H7 (cell line): ENCODE results near the gene FOXA3. TPM values are rescaled to one million over a fixed set of nuclear protein-coding genes. Genes with fewer than 3 reads are reported as not detected.

Source experiments
- DNase-seq: peaks from one replicate; pipeline ENCODE4 v3.0.0; 2012
- H3K27me3 ChIP-seq: 2 replicates; pipeline ENCODE4 v1.6.0; 2011; ENCODE audit warnings: mild to moderate bottlenecking, low read length; ENCODE audit not compliant: control insufficient read depth, insufficient read depth
- H3K36me3 ChIP-seq: replicated peaks from 2 replicates; pipeline ENCODE4 v1.5.1; 2011; ENCODE audit warnings: low read length; ENCODE audit not compliant: control insufficient read depth, insufficient read depth
- H3K4me3 ChIP-seq: 2 replicates; pipeline ENCODE4 v1.5.1; 2011; ENCODE audit warnings: low read depth, mild to moderate bottlenecking, control low read depth, low read length, moderate library complexity; ENCODE audit not compliant: insufficient read depth
- total RNA-seq: library from RNA; depleted of rRNA; stranded (reverse); fragments of >200 nt; shearing (Covaris generic); gene quantifications from 2 replicates; pipeline ENCODE4 v1.2.3, GENCODE V29; 2014

Gene FOXA3
- total RNA-seq, 1 experiment from 2014 or later: 15.1 TPM

DNA sequence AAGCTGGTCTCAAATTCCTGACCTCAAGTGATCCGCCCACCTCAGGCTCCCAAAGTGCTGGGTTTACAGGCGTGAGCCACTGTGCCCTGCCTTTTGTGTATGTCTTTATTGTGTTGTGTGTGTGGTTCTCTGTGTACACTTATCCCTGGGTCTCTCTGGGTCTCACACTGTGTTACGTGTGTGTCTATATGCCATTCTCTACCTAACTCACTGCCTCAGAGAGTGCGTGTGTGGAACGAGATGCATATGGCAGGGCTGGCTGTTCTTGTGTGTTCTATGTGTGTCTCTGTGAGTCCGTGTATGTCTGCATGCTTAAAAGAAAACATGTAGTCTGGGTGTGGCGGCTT is 10.5 kb downstream of the FOXA3 start:
- Histone ChIP-seq H3K4me3 (no peak overlapping the region), H3K27me3 (no peaks in the 10 kb centered on the region)

DNA sequence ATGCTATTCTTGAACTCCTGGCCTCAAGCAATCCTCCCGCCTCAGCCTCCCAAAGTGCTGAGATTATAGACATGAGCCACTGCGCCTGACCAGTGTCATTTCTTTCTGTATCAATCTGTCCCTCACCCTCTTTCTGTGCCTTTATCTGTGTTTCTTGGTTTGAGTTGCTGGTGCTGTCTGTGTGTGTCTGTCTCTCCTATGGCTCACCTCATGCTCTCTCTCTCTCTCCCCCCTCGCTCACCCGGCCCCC is 12.0 kb downstream of the FOXA3 start:
- DNase-seq: no peak
- Histone ChIP-seq H3K27me3 (no peaks in the 10 kb centered on the region), H3K36me3 (peaks cover 2% of the 10 kb centered on the region), H3K4me3 (peak overlapping the region; percentile 32; the same call in 1 of the 2 replicates)

More for the DNA sequence above, 10.5 kb downstream of the FOXA3 start:
- H3K36me3 ChIP-seq: peaks cover 2% of the 10 kb centered on the region
- peak; percentile 22 for DNase-seq

DNA sequence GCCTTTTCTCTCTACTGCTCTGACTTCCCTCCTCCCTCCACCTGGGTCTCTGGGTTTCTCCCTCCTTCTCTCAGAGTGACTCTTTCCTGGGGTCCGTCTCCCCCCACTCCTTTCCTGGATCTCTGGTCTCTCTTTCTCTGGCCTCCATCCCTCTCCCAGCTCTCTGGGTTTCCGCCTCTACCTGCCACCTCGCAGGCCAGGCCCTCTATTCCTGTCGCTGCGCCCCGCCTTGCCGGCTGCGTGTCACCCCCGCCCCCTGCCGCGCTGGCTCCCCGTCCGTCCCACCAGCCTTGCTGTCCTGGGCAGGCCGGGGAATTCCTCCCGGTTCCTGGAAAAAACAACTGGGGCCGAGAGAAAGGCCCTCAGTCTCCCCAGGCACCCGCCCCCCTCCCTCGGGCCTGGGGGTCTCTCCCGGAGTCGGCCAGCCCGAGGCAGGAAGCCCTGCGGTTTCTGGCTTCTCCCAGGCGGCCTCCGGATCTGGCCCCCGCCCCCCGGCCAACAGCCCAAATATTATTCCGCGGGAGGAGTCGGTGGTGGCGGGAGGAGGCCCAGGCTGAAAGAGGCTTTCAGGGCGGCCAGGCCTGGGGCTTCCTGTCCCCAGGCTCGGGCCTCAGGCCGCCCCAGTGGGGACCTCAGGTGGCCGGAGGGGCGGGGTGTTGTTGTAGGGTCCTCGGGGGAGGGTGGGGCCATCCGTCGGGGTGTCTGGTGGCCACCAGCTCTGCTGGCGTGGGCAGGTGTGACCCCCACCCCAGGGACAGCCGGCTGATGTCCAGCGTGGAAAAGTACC is 12.5 kb downstream of the FOXA3 start:
- peaks cover 2% of the 10 kb centered on the region for H3K36me3 ChIP-seq
- H3K27me3 ChIP-seq: no peaks in the 10 kb centered on the region
- H3K4me3 ChIP-seq: peak overlapping the region; percentile 32
- peak; percentile 87 for DNase-seq

DNA sequence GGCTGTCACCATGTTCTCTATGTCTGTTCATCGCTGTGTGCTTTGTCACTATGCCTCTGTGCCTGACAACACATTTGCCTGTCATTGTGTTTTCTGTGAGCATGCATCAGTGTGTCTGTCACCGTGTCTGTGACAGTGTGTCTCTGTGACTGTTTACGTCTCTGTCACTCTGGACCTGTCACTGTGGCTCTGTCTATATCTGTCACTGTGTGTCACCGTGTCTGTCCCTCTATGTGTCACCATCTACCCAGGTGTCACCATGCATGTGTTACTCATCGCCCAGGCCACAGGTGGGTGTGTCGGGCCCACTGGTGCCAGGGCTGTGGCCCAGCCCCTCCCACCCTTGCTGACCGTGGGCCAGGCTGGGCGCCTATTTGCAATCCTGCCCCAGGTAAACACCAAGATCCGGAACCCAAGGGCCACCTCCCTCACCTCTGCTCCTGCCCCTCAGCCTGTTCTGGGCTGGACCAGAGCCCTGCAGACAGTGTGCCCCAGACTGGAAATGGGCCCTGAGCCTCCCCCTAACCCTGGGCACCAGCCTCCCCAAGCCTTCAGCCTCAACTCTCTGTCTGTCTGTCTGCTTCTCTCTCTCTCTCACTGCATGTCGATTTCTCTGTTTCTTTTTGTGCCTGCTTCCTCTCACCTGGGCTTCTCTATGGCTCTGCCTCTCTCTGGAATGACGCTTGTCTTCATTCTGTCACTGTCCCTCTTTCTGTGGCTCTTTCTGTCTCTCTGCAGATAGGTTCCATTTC is 14.1 kb downstream of the FOXA3 start:
- Histone ChIP-seq H3K36me3 (no peaks in the 10 kb centered on the region), H3K4me3 (no peak overlapping the region), H3K27me3 (no peaks in the 10 kb centered on the region)
- peak; percentile 45 for DNase-seq

DNA sequence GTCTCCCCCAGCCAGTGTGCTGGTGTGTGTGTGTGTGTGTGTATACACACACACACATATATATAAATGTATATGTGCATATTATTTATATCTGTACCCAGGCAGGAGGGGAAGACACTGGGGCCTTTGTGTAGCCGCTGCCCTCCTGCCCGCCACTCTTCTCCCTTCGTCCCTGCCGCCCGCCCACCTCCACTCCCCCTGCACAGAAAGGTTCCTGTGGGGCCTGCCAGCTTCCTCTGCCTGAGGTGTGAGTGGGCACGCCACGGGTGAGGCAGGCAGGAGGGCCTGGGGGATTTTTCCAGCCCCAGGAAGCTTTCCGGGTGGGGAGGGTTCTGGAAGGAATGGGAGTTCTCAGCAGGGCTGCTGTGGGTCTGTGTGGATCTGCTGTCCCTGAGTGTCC is 14.9 kb downstream of the FOXA3 start:
- H3K27me3 ChIP-seq: no peaks in the 10 kb centered on the region

DNA sequence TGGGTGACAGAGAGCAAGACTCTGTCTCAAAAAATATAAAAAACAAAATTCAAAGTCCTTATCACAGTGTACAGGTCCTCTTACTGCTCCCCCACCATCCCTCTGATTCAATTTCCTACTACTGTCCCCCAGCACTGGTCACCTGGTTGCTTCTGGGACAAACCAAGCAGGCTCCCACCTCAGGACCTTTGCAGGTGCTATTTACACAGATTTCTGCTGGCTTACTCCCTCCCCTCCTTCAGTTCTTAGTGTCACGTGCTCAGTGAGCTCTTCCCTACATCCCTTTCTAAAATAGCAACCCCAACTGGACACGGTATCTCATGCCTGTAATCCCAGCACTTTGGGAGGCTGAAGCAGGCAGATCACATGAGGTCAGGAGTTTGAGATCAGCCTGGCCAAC is 15.8 kb downstream of the FOXA3 start:
- Histone ChIP-seq H3K27me3 (no peaks in the 10 kb centered on the region), H3K36me3 (no peaks in the 10 kb centered on the region), H3K4me3 (no peak overlapping the region)
- peak; percentile 7 for DNase-seq

More for the DNA sequence above, 14.9 kb downstream of the FOXA3 start:
- DNase-seq: peak; percentile 33
- Histone ChIP-seq H3K36me3 (no peaks in the 10 kb centered on the region), H3K4me3 (no peak overlapping the region)

DNA sequence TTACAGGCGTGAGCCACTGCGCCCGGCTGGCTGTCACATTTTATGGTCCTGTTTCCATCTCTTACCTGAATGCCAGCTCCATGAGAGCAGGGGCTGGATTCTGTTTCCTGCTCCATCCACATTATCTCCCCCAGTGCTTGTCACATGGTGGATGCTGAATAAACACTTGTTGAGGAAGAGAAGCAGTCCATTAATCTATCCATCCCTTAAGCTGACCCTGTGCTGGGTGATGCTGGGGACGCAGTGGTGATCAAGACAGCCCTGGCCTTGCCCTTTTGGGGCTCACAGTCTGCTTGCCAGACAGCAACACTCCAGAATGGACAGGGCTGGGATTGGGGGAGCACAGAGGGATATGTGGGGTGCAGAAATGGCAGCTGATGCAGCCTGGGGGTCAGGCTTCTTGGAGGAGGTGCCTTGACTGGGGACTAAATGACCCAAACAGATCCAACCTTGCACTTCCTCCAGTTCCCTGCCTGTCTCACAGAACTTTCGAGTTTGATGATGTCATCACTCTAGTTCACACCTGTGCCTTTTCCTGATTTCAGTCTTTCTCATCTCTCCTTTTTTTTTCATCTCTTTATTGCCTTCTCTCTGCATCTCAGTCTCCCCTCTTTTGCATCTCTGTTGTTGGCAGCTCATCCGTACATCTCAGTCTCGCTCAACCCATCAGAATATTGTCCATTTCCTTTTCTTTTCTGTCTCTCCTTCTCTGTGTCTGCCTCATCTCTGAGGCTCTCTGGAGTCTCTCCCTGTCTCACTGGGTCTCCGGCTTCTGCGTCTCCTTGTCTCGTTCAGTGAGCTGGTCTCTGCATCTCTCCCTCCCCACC is 17.2 kb downstream of the FOXA3 start:
- no peaks in the 10 kb centered on the region for H3K27me3 ChIP-seq
- H3K36me3 ChIP-seq: no peaks in the 10 kb centered on the region
- DNase-seq: peak; percentile 28
- no peak overlapping the region for H3K4me3 ChIP-seq

DNA sequence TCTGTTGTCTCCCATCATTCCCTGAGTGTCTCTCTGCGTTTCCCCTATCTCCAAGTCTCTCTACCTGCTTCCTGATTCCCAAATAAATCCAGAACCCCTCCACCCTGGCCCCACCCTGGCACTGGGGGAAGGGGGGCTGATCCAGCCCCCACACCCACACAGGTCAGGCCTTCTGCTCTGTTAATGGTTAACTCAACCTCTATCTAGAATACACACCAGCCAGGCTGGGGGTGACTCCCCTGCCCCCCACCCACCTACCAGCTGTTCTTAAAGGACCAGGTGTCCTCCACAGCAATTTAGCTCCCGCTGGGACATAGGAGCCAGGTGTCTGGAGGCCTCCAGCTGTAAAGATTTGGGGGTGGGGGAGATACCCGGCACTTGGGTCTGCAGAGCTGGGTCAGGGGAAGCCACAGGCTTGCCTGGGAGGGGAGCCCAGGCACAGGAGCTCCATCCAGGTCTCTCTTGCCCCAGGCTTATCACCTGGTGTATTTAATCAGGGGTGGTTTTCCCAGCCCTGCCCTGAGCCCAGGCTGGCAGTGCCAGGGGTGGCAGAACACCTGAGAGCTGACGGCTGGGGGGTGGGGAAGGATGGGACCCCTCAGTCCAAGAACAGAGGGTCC is 17.9 kb downstream of the FOXA3 start:
- peak overlapping the region; percentile 55 for H3K4me3 ChIP-seq
- DNase-seq: peak; percentile 80
- H3K27me3 ChIP-seq: no peaks in the 10 kb centered on the region
- H3K36me3 ChIP-seq: no peaks in the 10 kb centered on the region

DNA sequence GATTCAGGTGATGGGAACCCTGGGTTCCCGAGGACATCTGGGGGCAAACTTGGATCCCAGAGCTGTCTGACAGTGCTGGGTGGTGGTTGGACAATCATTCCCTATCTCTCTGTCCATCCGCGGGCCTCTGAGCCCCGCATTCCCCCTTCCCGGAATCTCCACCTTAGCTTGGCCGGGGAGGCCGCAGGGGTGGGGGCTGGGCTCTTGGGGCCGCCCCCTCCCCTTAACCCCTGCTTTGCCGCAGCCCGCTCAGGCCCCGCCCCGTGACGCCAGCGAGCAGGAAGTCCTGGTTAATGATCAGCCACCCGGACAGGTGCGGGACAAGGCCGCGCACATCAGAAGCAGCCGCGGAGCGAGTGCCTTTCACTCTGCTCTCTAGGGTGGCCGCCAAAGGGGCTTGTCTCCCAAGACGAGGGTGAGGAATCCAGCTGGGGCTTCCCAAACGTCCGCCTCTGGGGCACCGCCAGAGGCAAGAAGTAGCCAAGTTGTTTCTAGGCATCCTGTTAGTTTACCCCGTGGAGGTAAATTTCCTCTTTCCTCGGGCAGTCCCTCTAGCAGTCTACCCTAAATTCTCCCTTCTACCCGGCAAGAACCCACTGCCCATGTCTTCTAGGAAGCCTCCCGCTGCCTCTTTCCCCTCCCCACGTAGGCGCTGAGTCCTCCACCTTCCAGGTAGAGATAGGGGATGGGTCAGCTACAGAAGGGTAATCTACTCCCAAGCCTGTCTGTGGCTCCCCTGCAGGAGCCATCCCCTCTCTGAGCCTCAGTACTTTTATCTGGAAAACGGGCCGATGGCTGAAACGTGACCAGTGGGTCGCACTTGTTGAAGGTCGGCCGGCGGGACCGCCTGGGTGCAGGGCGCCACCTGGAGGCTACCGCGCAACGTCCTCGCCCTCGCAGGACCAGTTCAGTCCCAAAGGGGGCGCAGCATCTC is 18.8 kb downstream of the FOXA3 start:
- H3K4me3 ChIP-seq: peak overlapping the region; percentile 55
- H3K36me3 ChIP-seq: no peaks in the 10 kb centered on the region
- no peaks in the 10 kb centered on the region for H3K27me3 ChIP-seq
- DNase-seq: peak; percentile 98

DNA sequence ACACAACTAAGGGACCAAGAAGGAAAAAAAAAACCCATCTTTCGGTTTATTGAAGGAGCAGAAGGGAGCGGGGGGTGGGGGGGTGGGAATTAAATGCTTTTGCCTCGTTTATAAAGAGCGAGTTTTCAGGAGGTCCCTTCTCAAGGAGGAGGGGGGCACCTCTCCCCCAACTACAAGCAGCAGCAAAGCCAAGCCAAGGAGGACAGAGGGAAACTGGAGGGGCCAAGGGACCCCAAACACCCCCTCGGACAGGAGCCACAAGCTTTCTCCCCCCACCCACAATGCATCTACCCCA is 19.4 kb downstream of the FOXA3 start:
- H3K27me3 ChIP-seq: no peaks in the 10 kb centered on the region
- DNase-seq: no peak
- H3K4me3 ChIP-seq: no peak overlapping the region
- H3K36me3 ChIP-seq: no peaks in the 10 kb centered on the region

DNA sequence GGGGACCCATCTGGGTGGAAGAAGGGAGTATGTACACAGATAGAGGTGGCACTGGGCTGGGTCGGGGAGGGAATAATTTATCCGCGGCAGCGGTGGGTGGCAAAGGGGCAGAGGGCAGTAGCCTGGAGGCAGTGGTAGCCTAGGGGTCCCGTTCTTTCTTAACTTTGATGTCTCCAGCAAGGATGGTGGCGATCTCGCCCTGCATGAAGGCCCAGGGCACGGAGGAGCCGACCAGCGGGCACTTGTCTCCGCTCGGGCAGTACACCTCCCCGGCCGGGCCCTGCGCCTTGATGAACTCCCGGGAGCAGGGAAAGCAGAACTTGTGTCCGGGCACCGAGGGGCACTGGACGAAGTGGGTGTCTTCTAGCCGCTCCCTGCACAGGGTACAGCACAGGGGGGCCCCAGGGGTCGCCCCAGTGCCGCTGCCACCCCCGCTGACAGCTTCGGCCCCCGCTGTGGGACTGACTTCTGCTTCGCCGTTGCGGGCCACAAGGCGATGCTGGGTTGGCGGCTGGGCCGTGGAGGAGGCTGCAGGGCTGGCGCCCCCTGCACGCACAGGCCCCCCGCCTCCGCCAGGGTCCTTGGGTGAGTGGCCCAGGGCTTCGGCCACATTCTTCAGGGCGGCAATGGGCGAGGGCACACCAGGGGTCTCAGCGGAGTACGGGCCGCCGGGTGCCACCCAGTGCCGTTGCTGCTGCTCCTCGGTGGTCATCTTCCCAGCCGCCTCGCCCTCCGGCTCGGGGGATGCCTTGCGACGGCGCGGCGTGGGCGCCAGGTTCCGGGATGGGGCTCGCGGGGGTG is 20.0 kb downstream of the FOXA3 start:
- no peaks in the 10 kb centered on the region for H3K27me3 ChIP-seq
- peak; percentile 60 for DNase-seq
- no peaks in the 10 kb centered on the region for H3K36me3 ChIP-seq
- H3K4me3 ChIP-seq: no peak overlapping the region

DNA sequence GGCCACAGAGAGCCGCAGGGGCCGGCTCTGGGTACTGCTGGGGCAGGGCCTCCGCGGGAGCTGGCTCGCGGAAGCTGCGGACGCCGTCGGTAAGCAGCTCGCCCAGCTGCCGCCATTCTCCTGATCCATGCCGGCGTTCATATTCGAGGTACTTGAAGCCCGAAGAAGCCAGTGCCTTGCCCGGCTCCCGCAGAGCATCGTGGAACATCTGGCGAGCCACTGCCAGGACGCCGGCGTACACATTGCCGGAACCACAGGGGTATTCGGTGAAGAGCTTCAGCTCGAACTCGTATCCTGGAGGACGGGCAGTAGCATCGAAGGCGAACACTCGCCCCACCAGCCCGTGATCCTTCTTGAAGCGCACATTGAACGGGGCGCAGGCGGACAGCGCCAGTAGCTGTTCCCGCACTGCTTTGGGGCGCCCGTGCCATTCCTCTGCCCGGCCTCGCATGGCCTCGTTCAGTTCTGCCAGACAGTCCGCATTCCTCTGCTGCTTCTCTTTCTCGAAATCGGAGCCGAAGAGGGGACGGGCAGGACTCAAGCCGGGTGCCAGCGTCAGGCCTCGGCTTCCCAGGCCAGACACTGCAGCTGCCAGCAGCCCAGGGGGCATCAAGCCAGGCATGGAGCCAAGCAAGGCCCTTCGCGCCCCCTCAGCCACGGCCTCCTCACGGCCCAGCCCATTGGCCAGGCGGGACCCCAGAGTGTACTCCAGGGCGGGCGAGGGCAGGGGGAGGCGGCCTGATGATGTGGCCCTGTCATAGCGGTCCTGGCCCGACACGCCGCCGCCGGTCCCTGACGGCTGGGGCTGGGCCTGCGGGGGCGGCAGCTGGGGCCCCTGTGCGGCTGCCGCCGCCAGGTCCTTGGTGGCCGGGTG is 20.8 kb downstream of the FOXA3 start:
- Histone ChIP-seq H3K36me3 (no peaks in the 10 kb centered on the region), H3K4me3 (peak overlapping the region; percentile 79), H3K27me3 (no peaks in the 10 kb centered on the region)
- peak; percentile 82 for DNase-seq
